Cardiac muscle cell (in vitro differentiated cells and primary cell): ENCODE data around the gene MPPED1. TPM values are rescaled to one million over a fixed set of nuclear protein-coding genes. Genes with fewer than 3 reads are reported as not detected.

Experiments
- DNase-seq, 2 donors: peaks; one replicate each; pipeline versions ENCODE4 v3.0.0 to v3.0.0-alpha.2; 2010 to 2017; ENCODE audit warnings: low read depth in 1 of 2, low spot score in 1 of 2
- H3K27ac ChIP-seq: fragments of 200-600 bp; sonication (generic); 2 replicates; pipeline ENCODE4 v1.5.1; 2016
- H3K27me3 ChIP-seq: fragments of 200-600 bp; sonication (generic); 2 replicates; pipeline ENCODE4 v1.6.0; 2016; ENCODE audit warnings: control low read depth
- H3K36me3 ChIP-seq: fragments of 200-600 bp; sonication (generic); 2 replicates; pipeline ENCODE4 v1.5.1; 2016; ENCODE audit warnings: control low read depth
- H3K4me1 ChIP-seq: fragments of 200-600 bp; sonication (generic); 2 replicates; pipeline ENCODE4 v1.8.1; 2017; ENCODE audit warnings: low read depth, mild to moderate bottlenecking, mixed run types
- H3K4me3 ChIP-seq: fragments of 200-600 bp; sonication (generic); 2 replicates; pipeline ENCODE4 v1.5.1; 2016; ENCODE audit warnings: mild to moderate bottlenecking
- H3K9me3 ChIP-seq: fragments of 200-600 bp; sonication (generic); 2 replicates; pipeline ENCODE4 v1.5.1; 2017; ENCODE audit warnings: low read depth, mild to moderate bottlenecking, control low read depth
- polyA plus RNA-seq: library from polyadenylated mRNA; unstranded; fragments of >200 nt; fragmentation: Nextera tagmentation; extraction: Ambion mirVana; gene quantifications from 2 replicates; pipeline ENCODE4 v1.2.1, GENCODE V29; 2016
- total RNA-seq: library from RNA; depleted of rRNA; stranded (reverse); fragments of >200 nt; gene quantifications from 2 replicates; pipeline ENCODE4 v1.2.3, GENCODE V29; 2016
- TF ChIP-seq, protein P1 (sequence below): IDR thresholded peaks from 2 replicates; pipeline ENCODE4 v1.5.1; 2012; ENCODE audit warnings: low read depth, mild to moderate bottlenecking, low read length

The MPPED1 gene
- total and polyA plus RNA-seq, 2 experiments from 2014 or later: 0.12 TPM; not detected in 1

GRCh38 chr22:43515902-43516301 is 104.1 kb downstream of the MPPED1 start:
- no peaks in the 10 kb centered on the region for H3K27me3 ChIP-seq
- TF ChIP-seq, protein P1, sequence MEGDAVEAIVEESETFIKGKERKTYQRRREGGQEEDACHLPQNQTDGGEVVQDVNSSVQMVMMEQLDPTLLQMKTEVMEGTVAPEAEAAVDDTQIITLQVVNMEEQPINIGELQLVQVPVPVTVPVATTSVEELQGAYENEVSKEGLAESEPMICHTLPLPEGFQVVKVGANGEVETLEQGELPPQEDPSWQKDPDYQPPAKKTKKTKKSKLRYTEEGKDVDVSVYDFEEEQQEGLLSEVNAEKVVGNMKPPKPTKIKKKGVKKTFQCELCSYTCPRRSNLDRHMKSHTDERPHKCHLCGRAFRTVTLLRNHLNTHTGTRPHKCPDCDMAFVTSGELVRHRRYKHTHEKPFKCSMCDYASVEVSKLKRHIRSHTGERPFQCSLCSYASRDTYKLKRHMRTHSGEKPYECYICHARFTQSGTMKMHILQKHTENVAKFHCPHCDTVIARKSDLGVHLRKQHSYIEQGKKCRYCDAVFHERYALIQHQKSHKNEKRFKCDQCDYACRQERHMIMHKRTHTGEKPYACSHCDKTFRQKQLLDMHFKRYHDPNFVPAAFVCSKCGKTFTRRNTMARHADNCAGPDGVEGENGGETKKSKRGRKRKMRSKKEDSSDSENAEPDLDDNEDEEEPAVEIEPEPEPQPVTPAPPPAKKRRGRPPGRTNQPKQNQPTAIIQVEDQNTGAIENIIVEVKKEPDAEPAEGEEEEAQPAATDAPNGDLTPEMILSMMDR: no peak
- no peaks in the 10 kb centered on the region for H3K36me3 ChIP-seq
- no peaks in the 10 kb centered on the region for H3K4me1 ChIP-seq
- H3K27ac ChIP-seq: no peak overlapping the region
- DNase-seq: no peak
- no peak overlapping the region for H3K4me3 ChIP-seq
- H3K9me3 ChIP-seq: no peaks in the 10 kb centered on the region

DNA sequence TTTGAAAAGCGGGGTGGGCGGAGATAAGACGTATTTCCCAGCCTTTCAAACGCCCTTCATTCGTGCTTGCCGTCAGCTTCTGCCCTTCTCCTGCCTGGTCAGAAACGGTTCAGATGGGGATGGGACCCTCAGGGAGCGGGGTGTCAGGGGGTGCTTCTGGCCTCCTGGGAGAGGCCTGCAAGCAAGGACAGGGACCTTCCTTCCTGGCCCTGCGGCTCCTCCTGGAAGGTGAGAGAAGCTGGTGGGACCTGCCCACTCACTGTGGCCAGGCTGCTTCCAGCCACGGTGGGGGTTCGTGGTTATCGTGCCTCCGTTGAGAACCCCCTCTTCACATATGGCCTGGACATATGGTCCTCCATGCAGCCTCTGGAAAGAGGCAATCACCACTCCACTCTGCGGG is 104.6 kb downstream of the MPPED1 start:
- no peaks in the 10 kb centered on the region for H3K36me3 ChIP-seq
- TF ChIP-seq, protein P1: no peak

DNA sequence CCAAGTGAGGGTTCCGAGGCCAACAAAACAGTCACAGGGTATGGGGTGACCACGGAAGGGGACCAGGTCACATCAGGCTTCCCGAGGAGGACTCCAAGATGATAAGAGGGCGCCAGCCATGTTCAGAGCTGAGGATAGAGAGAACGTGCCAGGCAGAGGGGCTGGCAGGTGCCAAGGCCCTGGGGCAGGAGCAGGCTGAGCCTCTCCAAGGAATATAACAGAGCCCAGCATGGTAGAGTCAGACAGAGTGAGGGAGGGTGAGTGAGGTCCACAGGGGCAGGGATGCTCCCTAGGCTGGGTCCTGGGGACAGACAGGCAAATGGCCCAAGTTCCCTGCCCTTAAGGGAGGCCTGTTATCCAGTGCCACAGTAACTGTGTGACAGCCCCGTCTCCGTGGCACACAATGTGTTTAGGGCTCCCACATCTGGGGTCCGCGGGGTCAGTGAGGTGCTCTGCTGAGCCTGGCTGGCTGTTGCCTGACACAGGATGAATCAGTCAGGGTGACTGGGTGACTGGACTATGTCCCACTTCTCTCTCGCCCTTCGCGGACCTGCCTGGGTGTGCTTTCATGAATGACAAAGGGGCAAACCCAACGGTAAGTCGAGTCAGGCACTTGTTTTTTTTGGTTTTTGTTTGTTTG is 105.3 kb downstream of the MPPED1 start:
- Histone ChIP-seq H3K9me3 (no peaks in the 10 kb centered on the region), H3K27me3 (no peaks in the 10 kb centered on the region), H3K36me3 (no peaks in the 10 kb centered on the region), H3K4me1 (no peaks in the 10 kb centered on the region), H3K27ac (no peak overlapping the region), H3K4me3 (no peak overlapping the region)
- TF ChIP-seq, protein P1: no peak
- DNase-seq: no peak

More for the DNA sequence above, 104.6 kb downstream of the MPPED1 start:
- no peak for DNase-seq
- no peaks in the 10 kb centered on the region for H3K27me3 ChIP-seq
- no peak overlapping the region for H3K4me3 ChIP-seq
- H3K4me1 ChIP-seq: no peaks in the 10 kb centered on the region
- no peak overlapping the region for H3K27ac ChIP-seq
- no peaks in the 10 kb centered on the region for H3K9me3 ChIP-seq

DNA sequence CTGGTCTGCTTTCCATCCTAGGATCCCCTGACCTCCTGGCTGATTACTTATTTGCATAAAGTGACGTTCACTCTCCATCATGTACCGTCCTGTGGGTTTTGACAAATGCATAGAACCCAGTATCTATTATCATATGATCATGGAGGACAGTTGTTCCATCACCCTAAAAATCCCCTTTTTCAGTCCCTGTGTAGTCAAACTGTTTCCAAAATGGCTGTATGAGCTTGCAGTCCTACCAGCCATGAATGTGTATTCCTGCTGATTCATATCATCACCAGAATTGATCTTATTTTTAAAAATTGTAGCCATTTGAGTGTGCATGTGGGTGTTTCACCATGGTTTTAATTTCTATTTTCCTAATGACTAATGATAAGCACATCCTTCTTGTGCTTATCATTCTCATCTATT is 108.8 kb downstream of the MPPED1 start:
- Histone ChIP-seq H3K36me3 (no peaks in the 10 kb centered on the region), H3K27ac (no peak overlapping the region)

DNA sequence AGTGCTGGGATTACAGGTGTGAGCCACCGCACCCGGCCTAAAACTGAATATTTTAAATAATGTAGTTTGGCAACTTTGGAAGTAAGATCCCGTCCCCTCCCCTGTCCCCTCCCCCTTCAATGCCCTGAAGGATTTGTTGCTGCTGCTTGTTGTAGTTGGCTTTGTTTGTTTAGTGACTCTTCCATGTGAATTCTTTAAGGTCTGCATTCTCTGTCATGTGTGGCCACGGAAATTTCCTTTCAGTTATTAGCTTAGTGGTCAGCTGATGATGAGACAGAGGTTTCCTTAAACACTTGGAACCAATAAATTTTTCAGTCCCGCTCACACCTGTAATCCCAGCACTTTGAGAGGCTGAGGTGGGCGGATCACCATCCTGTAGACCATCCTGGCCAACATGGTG is 109.9 kb downstream of the MPPED1 start:
- H3K27me3 ChIP-seq: no peaks in the 10 kb centered on the region
- H3K4me1 ChIP-seq: no peaks in the 10 kb centered on the region
- no peaks in the 10 kb centered on the region for H3K36me3 ChIP-seq
- DNase-seq: no peak
- TF ChIP-seq, protein P1: no peak
- H3K4me3 ChIP-seq: no peak overlapping the region
- H3K9me3 ChIP-seq: no peaks in the 10 kb centered on the region
- no peak overlapping the region for H3K27ac ChIP-seq

More for the DNA sequence above, 108.8 kb downstream of the MPPED1 start:
- Histone ChIP-seq H3K4me1 (no peaks in the 10 kb centered on the region), H3K4me3 (no peak overlapping the region), H3K9me3 (no peaks in the 10 kb centered on the region), H3K27me3 (no peaks in the 10 kb centered on the region)
- TF ChIP-seq, protein P1: no peak
- no peak for DNase-seq
